Limb (tissue), 2 donors: Measurements from ENCODE around the gene TCF7.

Source experiments
- DNase-seq, 2 donors: peaks; one replicate each; pipeline ENCODE4 v3.0.0-alpha.2; 2016; ENCODE audit errors: extremely low spot score in 2 of 2

The TCF7 gene

DNA sequence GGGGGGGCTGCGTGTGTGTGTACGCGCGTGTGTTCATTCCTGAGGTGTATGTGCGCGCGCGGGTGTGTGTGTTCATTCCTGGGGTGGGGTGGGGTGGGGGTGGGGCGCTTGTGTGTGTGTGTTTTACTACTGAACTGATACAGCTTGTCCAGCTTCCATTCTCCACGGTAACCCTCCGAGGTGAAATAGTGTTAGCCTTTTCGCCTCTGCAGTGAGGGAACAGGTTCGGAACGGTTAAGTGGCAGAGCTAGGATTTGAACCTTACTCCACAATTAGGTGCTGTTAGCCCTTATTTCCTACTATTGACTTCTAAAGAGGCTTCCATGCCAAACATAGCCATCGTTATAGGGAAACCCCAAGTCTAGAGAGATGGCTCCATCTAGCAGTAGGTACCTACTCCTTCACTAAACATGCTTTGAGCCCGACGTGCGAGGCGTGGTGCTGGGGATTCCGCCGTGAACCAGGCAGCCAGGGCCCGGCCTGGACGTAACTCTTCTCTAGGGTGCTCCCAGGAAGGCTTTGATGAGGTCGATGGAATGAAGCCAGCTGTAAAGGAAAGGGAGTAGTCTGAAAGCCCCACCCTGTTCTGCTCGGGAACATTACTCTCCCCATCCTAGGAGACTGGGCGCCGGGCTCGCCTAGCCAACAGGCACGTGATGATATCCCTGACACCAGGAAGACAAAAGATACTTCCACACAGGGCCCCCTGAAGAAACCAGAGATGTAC is 63.1 kb downstream of the TCF7 start:
- DNase-seq, result peak in 1 of 2 donors; percentile 49

DNA sequence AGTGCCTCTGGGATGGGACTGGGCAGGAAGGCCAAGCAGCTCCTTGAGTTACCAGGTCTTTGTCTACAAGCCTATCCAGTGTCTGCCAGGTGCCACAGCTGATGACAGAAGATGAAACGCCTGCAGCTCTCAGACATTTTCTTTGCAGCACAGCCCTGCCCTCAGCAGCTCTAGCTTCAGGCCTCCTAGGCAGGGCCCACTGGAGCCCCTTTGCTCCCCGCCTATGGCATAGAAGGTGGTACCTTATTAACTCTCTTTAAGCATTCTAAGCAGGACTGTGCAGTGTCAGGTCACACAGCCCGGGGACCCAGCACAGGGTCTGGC is 63.6 kb downstream of the TCF7 start:
- DNase-seq, result no peak

DNA sequence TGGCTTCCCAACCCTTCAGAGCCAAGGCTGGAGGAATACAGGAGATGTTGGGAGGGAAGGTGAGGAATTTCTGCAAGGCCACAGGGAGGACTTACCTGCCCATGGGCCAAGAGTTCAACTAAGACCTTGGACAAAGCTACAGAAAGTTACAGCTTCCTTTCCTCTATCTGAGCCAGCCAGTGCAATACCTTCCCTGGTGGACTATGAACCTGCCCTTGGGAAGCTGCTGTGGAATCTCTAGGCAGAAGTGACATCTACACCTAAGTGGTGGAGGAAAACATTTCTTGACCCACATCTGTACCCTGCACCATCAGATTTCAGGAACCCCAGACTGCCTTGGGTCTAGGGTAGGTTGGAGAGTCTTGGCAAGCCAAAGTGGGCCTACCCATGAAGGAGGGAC is 69.0 kb downstream of the TCF7 start:
- no peak for DNase-seq

DNA sequence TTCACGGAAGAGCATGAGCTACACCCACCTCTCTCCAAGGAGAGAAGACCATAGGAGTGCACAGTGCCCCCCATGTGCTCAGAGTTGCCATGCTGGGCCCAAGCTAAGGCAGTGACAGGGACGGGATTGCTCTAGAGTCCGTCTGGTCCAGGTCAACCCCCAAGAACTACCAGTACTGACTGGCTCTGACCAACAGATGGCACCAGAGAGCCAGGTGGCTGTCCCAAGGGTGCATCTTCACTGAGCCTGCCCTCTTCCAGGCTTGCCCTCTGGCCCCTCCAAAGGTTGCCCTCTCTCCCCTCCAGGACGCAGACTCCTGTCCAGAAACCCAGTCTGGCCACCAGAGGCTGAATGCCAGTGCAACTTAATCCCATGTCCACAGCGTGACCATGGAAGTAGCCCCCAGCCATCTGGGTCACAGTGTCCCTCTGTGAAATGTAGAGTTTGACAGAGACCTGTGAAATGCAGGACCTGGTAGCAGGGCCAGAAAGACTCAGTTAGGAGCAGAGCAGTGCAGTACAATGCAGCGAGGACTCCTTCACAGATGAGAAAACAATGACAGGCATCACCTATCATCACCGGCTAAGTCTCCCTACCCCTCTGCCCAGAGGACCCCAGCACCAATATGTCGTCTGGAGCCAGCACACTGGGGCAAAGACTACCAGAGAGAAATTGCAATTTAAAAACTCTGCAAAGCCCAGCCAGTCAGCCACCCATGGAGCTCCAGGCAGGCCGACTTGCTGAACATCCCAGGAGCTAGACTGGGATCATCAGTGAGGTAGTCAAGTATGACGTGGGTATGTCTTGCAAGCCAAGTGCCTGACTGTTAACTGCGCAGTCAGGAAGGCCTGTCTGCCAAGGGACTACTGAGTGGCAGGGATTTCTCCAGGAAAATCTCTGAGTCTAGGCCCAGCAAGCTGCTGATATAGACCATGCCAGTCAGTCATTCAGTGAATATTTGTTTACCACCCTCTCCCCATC is 70.0 kb downstream of the TCF7 start:
- DNase-seq, result peak; percentile 34 to 69

DNA sequence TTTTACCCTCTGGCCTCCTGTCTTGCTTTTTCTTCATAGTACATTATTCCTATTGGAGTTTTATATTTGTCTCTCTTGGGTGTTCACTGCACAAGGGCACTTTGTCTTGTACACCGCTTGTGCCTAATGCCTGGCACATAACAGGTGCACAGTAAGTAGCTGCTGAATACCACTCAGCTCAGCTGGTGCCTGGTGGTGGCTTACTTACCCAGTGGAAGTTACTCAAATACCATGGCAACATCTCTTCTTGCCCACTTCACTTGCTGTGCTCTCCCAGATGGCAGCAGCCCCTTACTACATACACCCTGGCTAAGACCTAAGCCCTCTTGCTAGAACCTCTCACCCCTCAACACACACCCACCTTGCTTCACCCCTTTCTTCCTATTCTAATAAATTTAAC is 73.6 kb downstream of the TCF7 start:
- no peak for DNase-seq

DNA sequence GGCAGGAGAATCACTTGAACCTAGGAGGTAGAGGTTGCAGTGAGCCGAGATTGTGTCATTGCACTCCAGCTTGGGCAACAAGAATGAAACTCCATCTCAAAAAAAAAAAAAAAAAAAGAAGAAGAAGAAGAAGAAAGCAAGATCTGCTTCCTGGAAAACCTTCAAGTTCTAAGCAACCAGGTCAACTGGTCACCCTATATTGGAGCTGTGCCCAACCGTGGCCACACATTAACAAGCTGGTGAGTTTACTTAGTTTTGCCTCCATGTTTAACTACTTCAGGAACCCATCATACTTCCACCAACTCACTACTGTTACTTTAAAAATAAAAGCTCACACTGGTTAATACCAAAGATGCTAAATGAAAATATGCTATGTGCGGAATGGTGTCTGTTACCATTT is 74.5 kb downstream of the TCF7 start:
- no peak for DNase-seq

DNA sequence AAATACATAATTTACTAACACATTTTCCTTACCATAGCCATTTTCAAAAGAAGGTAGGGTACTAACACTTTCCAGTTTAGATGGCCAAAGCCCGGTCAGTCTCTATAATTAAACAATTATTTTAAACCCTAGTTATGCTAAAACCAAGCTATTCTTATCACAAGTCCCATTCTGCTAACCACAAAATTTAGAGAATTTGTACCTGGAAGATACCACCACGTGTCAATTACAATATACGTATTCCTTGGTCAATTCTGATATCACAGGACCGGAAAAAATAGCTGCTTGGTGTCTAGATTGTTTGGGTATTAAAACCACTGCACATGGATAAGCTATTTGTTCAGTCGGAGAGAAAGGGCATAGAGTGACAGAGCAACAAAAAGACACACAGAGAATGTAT is 81.2 kb downstream of the TCF7 start:
- no peak for DNase-seq
